HepG2 (cell line): ENCODE measurements around the gene CAPS2. TPM values are rescaled to one million over a fixed set of nuclear protein-coding genes. Genes with fewer than 3 reads are reported as not detected.

Experiments
- ATAC-seq: fragments of 200-7000 bp; cut with Tn5 transposase; 3 replicates; pipeline ENCODE4 v1.9.1; 2020; ENCODE audit warnings: mild to moderate bottlenecking, moderate library complexity
- BruUV-seq: library from RNA; stranded (reverse); fragments of 400-500 nt; replicated peaks from 2 replicates; lab custom pipeline; 2021; lab: Mats Ljungman, UMichigan
- CTCF ChIA-PET: fragments of 300-600 bp; formaldehyde crosslinking; extraction: SDS; loops from one replicate; lab custom pipeline; 2021; ENCODE audit warnings: low total read pairs, inconsistent platforms, low intra/inter-chr PET ratio; lab: Yijun Ruan, JAX
- POLR2A ChIA-PET: fragments of 350-600 bp; sonication (Branson Sonifier 250); formaldehyde crosslinking; loops from one replicate; lab custom pipeline; 2020; ENCODE audit warnings: antibody characterized with exemption, inconsistent platforms; lab: Yijun Ruan, JAX
- DNase-seq: peaks from one replicate; pipeline ENCODE4 v3.0.0-alpha.2; 2015; ENCODE audit warnings: low spot score
- FAIRE-seq: peaks from 3 replicates; lab custom pipeline; 2011; peaks lifted over from hg19 to GRCh38; lab: Jason Lieb, UNC
- H2AFZ ChIP-seq: one replicate; pipeline ENCODE4 v1.6.1; 2011; ENCODE audit warnings: low read length, inconsistent platforms
- H3K27ac ChIP-seq: fragments of 300-600 bp; 3 replicates; pipeline ENCODE4 v1.8.0; 2011; ENCODE audit warnings: mixed run types, mild to moderate bottlenecking, mixed read lengths, low read length, inconsistent platforms; ENCODE audit not compliant: insufficient read depth; ENCODE audit errors: extremely low read length
- H3K27me3 ChIP-seq, 2 experiments: fragments of 200-600 bp in 1 of 2; 2 replicates in 1 of 2; 3 replicates in 1 of 2; pipeline versions ENCODE4 v1.6.0 to v1.8.0; 2011; ENCODE audit warnings: low read length in 2 of 2, mild to moderate bottlenecking in 2 of 2, moderate library complexity in 2 of 2, inconsistent platforms in 1 of 2; ENCODE audit not compliant: insufficient read depth in 2 of 2, control insufficient read depth in 1 of 2
- H3K36me3 ChIP-seq, 2 experiments: fragments of 200-600 bp in 1 of 2; replicated peaks in 1 of 2; 2 replicates in 1 of 2; 3 replicates in 1 of 2; pipeline versions ENCODE4 v1.5.1 to v1.8.0; 2011; ENCODE audit warnings: low read length in 2 of 2, inconsistent platforms in 1 of 2; ENCODE audit not compliant: insufficient read depth in 2 of 2, control insufficient read depth in 1 of 2
- H3K4me1 ChIP-seq: 2 replicates; pipeline ENCODE4 v1.5.1; 2012; ENCODE audit warnings: low read length, inconsistent platforms; ENCODE audit not compliant: insufficient read depth
- H3K4me2 ChIP-seq: 2 replicates; pipeline ENCODE4 v1.6.0; 2011; ENCODE audit warnings: low read depth, low read length, inconsistent platforms
- H3K4me3 ChIP-seq, 3 experiments: fragments of 200-600 bp in 1 of 3; sonication (generic), shearing (Covaris generic) in 1 of 3; replicated peaks in 1 of 3; 2 replicates each; pipeline ENCODE4 v1.5.1; 2011 to 2016; ENCODE audit warnings: low read length in 3 of 3, inconsistent platforms in 2 of 3, low read depth in 2 of 3, mild to moderate bottlenecking in 2 of 3, control low read depth in 1 of 3, mixed read lengths in 1 of 3; ENCODE audit not compliant: insufficient read depth in 1 of 3
- H3K79me2 ChIP-seq: one replicate; pipeline ENCODE4 v1.6.1; 2011; ENCODE audit warnings: low read length, inconsistent platforms; ENCODE audit not compliant: insufficient read depth
- H3K9ac ChIP-seq: 2 replicates; pipeline ENCODE4 v1.6.0; 2011; ENCODE audit warnings: mild to moderate bottlenecking, low read depth, low read length, inconsistent platforms; ENCODE audit not compliant: insufficient read depth
- H3K9me3 ChIP-seq: 2 replicates; pipeline ENCODE4 v1.5.1; 2012; ENCODE audit warnings: mild to moderate bottlenecking, low read length
- H4K20me1 ChIP-seq: 2 replicates; pipeline ENCODE4 v1.6.0; 2011; ENCODE audit warnings: inconsistent platforms, mild to moderate bottlenecking, low read length, moderate library complexity; ENCODE audit not compliant: insufficient read depth
- CAMTA2 ChIP-seq: sonication (generic); formaldehyde crosslinking; IDR thresholded peaks from 2 replicates; pipeline ENCODE4 v1.4.0; 2020; ENCODE audit warnings: mild to moderate bottlenecking, missing genetic modification reagents, borderline replicate concordance
- DZIP1 ChIP-seq: sonication (generic); formaldehyde crosslinking; IDR thresholded peaks from 2 replicates; pipeline ENCODE4 v1.5.0; 2020; ENCODE audit warnings: mild to moderate bottlenecking, missing genetic modification reagents
- FOXA3 ChIP-seq: IDR thresholded peaks from 2 replicates; pipeline ENCODE4 v1.6.1; 2016; ENCODE audit warnings: missing genetic modification reagents, missing compliant biosample characterization
- KDM2A ChIP-seq: sonication (generic); formaldehyde crosslinking; IDR thresholded peaks from 2 replicates; pipeline ENCODE4 v1.4.0; 2020; ENCODE audit warnings: low read depth, missing genetic modification reagents, borderline replicate concordance
- MYPOP ChIP-seq: sonication (generic); formaldehyde crosslinking; IDR thresholded peaks from 2 replicates; pipeline ENCODE4 v1.8.1; 2023; ENCODE audit warnings: mild to moderate bottlenecking, moderate library complexity, missing genetic modification reagents
- NKX3-1 ChIP-seq: sonication (generic); formaldehyde crosslinking; IDR thresholded peaks from 2 replicates; pipeline ENCODE4 v1.5.0; 2020; ENCODE audit warnings: missing genetic modification reagents
- REL ChIP-seq: sonication (generic); formaldehyde crosslinking; conservative IDR thresholded peaks from 2 replicates; pipeline ENCODE4 v1.8.0; 2022; ENCODE audit warnings: mild to moderate bottlenecking, missing genetic modification reagents, moderate library complexity
- SALL1 ChIP-seq: sonication (generic); formaldehyde crosslinking; IDR thresholded peaks from 2 replicates; pipeline ENCODE4 v1.8.0; 2022; ENCODE audit warnings: mild to moderate bottlenecking, missing genetic modification reagents
- SATB2 ChIP-seq: sonication (generic); formaldehyde crosslinking; IDR thresholded peaks from 2 replicates; pipeline ENCODE4 v1.5.0; 2020; ENCODE audit warnings: missing genetic modification reagents
- ZNF251 ChIP-seq: sonication (generic); formaldehyde crosslinking; IDR thresholded peaks from 2 replicates; pipeline ENCODE4 v1.9.0; 2021; ENCODE audit warnings: mild to moderate bottlenecking, missing genetic modification reagents
- ZNF274 ChIP-seq: sonication (generic); formaldehyde crosslinking; IDR thresholded peaks from 2 replicates; pipeline ENCODE4 v1.5.1; 2020; ENCODE audit warnings: mild to moderate bottlenecking, missing genetic modification reagents
- ZNF337 ChIP-seq: sonication (generic); formaldehyde crosslinking; IDR thresholded peaks from 2 replicates; pipeline ENCODE4 v1.5.1; 2020; ENCODE audit warnings: missing genetic modification reagents, low read depth, mild to moderate bottlenecking, borderline replicate concordance
- ZNF556 ChIP-seq: sonication (generic); formaldehyde crosslinking; IDR thresholded peaks from 2 replicates; pipeline ENCODE4 v1.4.0; 2020; ENCODE audit warnings: mild to moderate bottlenecking, missing genetic modification reagents, borderline replicate concordance
- WGBS: methylation state at CpG from one replicate; pipeline ENCODE4 v1.1.6; 2017; ENCODE audit warnings: low lambda C conversion rate; 5-methylcytosine and 5-hydroxymethylcytosine counted together
- in situ Hi-C: cut with HindIII; loops from 2 replicates; pipeline ENCODE4 v1.10.0; 2017; ENCODE audit warnings: low pct_unique_long_range_greater_than_20kb; ENCODE audit not compliant: extremely low pct_ligation_motif_present
- intact Hi-C: fragments of 100-400 bp; cut with micrococcal nuclease; formaldehyde crosslinking; loops from one replicate; pipeline ENCODE4 v1.10.0; 2022; ENCODE audit not compliant: unreplicated experiment
- polyA plus RNA-seq, 8 experiments: library from polyadenylated mRNA; depleted of rRNA in 3 of 8; stranded (reverse) in 7 of 8; unstranded in 1 of 8; fragments of >200 nt; fragmentation: Illumina TruSeq in 4 of 8; extraction: Trizol in 4 of 8; gene quantifications; 2 replicates each; pipeline versions ENCODE4 v1.2.1 to v1.2.3, GENCODE V29; 2011 to 2016; ENCODE audit warnings: low read depth in 4 of 8, missing spikeins in 1 of 8, mixed read lengths in 1 of 8; ENCODE audit not compliant: insufficient read depth in 1 of 8
- total RNA-seq, 5 experiments: library from RNA; depleted of rRNA; stranded (reverse); fragments of >200 nt; fragmentation: Illumina TruSeq; extraction: Trizol; gene quantifications; 2 replicates each; pipeline ENCODE4 v1.2.3, GENCODE V29; 2016; ENCODE audit warnings: low read depth in 1 of 5
- TF ChIP-seq, protein P1 (sequence below): sonication (generic); formaldehyde crosslinking; IDR thresholded peaks from 2 replicates; pipeline ENCODE4 v1.4.0; 2020; ENCODE audit warnings: missing genetic modification reagents
- TF ChIP-seq, protein P2 (sequence below): sonication (generic); formaldehyde crosslinking; IDR thresholded peaks from 2 replicates; pipeline ENCODE4 v1.8.1; 2023; ENCODE audit warnings: missing genetic modification reagents, mild to moderate bottlenecking, borderline replicate concordance

CAPS2 gene
- total and polyA plus RNA-seq, 2 of the 13 experiments (the other 11 are each of a cell fraction or from before 2014, with no cell fraction given), result 0.11 TPM; not detected in 1

- no peak for FAIRE-seq
- ChIA-PET CTCF (no interaction called here), POLR2A (no interaction called here)
- Histone ChIP-seq H3K27me3 (no peaks in the 10 kb centered on the region), H3K4me2 (no peak overlapping the region), H4K20me1 (no peaks in the 10 kb centered on the region), H3K4me3 (no peak overlapping the region), H2AFZ (no peak overlapping the region), H3K36me3 (no peaks in the 10 kb centered on the region), H3K79me2 (no peaks in the 10 kb centered on the region), H3K4me1 (no peaks in the 10 kb centered on the region), H3K27ac (no peak overlapping the region), H3K9me3 (no peaks in the 10 kb centered on the region), H3K9ac (no peak overlapping the region)
- WGBS, result 30% methylated on average over 1 of the region's 1 CpG
- no TSS peak for BruUV-seq
- ATAC-seq, result no peak
- in situ Hi-C loops (no loop called here), intact Hi-C loops (no loop called here)
- no peak for DNase-seq
- TF ChIP-seq ZNF556 (CRISPR knock-in tag) (no peak), CAMTA2 (CRISPR knock-in tag) (no peak), ZNF251 (no peak), NKX3-1 (CRISPR knock-in tag) (no peak), ZNF274 (CRISPR knock-in tag) (no peak), SALL1 (CRISPR knock-in tag) (no peak), SATB2 (CRISPR knock-in tag) (no peak), REL (CRISPR knock-in tag) (no peak), MYPOP (CRISPR knock-in tag) (no peak), ZNF337 (CRISPR knock-in tag) (no peak), FOXA3 (CRISPR knock-in tag) (no peak), KDM2A (CRISPR knock-in tag) (no peak), DZIP1 (CRISPR knock-in tag) (no peak)
- TF ChIP-seq, protein P1, sequence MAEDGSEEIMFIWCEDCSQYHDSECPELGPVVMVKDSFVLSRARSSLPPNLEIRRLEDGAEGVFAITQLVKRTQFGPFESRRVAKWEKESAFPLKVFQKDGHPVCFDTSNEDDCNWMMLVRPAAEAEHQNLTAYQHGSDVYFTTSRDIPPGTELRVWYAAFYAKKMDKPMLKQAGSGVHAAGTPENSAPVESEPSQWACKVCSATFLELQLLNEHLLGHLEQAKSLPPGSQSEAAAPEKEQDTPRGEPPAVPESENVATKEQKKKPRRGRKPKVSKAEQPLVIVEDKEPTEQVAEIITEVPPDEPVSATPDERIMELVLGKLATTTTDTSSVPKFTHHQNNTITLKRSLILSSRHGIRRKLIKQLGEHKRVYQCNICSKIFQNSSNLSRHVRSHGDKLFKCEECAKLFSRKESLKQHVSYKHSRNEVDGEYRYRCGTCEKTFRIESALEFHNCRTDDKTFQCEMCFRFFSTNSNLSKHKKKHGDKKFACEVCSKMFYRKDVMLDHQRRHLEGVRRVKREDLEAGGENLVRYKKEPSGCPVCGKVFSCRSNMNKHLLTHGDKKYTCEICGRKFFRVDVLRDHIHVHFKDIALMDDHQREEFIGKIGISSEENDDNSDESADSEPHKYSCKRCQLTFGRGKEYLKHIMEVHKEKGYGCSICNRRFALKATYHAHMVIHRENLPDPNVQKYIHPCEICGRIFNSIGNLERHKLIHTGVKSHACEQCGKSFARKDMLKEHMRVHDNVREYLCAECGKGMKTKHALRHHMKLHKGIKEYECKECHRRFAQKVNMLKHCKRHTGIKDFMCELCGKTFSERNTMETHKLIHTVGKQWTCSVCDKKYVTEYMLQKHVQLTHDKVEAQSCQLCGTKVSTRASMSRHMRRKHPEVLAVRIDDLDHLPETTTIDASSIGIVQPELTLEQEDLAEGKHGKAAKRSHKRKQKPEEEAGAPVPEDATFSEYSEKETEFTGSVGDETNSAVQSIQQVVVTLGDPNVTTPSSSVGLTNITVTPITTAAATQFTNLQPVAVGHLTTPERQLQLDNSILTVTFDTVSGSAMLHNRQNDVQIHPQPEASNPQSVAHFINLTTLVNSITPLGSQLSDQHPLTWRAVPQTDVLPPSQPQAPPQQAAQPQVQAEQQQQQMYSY, result no peak
- TF ChIP-seq, protein P2, sequence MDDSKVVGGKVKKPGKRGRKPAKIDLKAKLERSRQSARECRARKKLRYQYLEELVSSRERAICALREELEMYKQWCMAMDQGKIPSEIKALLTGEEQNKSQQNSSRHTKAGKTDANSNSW, result no peak
Observed at GRCh38 chr12:75259143-75259542, 71.0 kb downstream of the CAPS2 start.
